GM12872 (cell line): ENCODE results near the gene ZNF652.

Source experiments
- CTCF ChIP-seq: IDR thresholded peaks from 3 replicates; pipeline ENCODE4 v1.5.1; 2011; ENCODE audit warnings: low read depth, mild to moderate bottlenecking, low read length, moderate library complexity; ENCODE audit not compliant: insufficient read depth

The ZNF652 gene

GRCh38 chr17:49339354-49339753 lies 22.7 kb downstream of the ZNF652 start:
- TF ChIP-seq CTCF = no peak

- no peak for TF ChIP-seq CTCF
These were observed 23.2 kb downstream of the ZNF652 start for GRCh38 chr17:49338883-49339282.

- TF ChIP-seq CTCF = no peak
These were observed 24.2 kb downstream of the ZNF652 start for GRCh38 chr17:49337884-49338283.

- no peak for TF ChIP-seq CTCF
These were observed 27.1 kb downstream of the ZNF652 start for GRCh38 chr17:49334744-49335512.

- TF ChIP-seq CTCF = no peak
These were observed 28.2 kb downstream of the ZNF652 start for GRCh38 chr17:49333804-49334203.

- TF ChIP-seq CTCF = no peak
These were observed 33.9 kb downstream of the ZNF652 start for GRCh38 chr17:49327835-49328784.

- no peak for TF ChIP-seq CTCF
These were observed 36.1 kb downstream of the ZNF652 start for GRCh38 chr17:49325980-49326379.
